HG03378 (cell line): ENCODE measurements around the gene EYA2.

ENCODE experiments used
- ATAC-seq: cut with Tn5 transposase; IDR thresholded peaks from one replicate; pipeline ENCODE4 v1.9.1; 2021; ENCODE audit warnings: mild to moderate bottlenecking, moderate library complexity; ENCODE audit not compliant: unreplicated experiment

The EYA2 gene

GRCh38 chr20:46999801-47000465, 105.3 kb downstream of the EYA2 start:
- ATAC-seq = no peak

- ATAC-seq = no peak
These were observed 108.6 kb downstream of the EYA2 start for GRCh38 chr20:47003223-47003622.

- ATAC-seq = no peak
These were observed 109.5 kb downstream of the EYA2 start for GRCh38 chr20:47004179-47004578.

- no peak for ATAC-seq
These were observed 113.4 kb downstream of the EYA2 start for GRCh38 chr20:47007826-47008655.

GRCh38 chr20:47008842-47009518, 114.3 kb downstream of the EYA2 start:
- no peak for ATAC-seq

GRCh38 chr20:47009784-47010183, 115.1 kb downstream of the EYA2 start:
- no peak for ATAC-seq

- ATAC-seq = no peak
These were observed 117.3 kb downstream of the EYA2 start for GRCh38 chr20:47011984-47012383.

GRCh38 chr20:47013606-47014005, 119.0 kb downstream of the EYA2 start:
- ATAC-seq = no peak

- no peak for ATAC-seq
These were observed 121.5 kb downstream of the EYA2 start for GRCh38 chr20:47016068-47016664.

- no peak for ATAC-seq
These were observed 123.7 kb downstream of the EYA2 start for GRCh38 chr20:47018381-47018780.

- no peak for ATAC-seq
These were observed 124.6 kb downstream of the EYA2 start for GRCh38 chr20:47019121-47019824.

- no peak for ATAC-seq
These were observed 125.6 kb downstream of the EYA2 start for GRCh38 chr20:47020231-47020630.

GRCh38 chr20:47021850-47022249, 127.2 kb downstream of the EYA2 start:
- no peak for ATAC-seq

- ATAC-seq = no peak
These were observed 129.9 kb downstream of the EYA2 start for GRCh38 chr20:47024461-47024937.

GRCh38 chr20:47027042-47027441, 132.4 kb downstream of the EYA2 start:
- no peak for ATAC-seq

- ATAC-seq = no peak
These were observed 132.8 kb downstream of the EYA2 start for GRCh38 chr20:47027456-47027855.

GRCh38 chr20:47028487-47028886, 133.8 kb downstream of the EYA2 start:
- no peak for ATAC-seq

GRCh38 chr20:47029845-47030244, 135.2 kb downstream of the EYA2 start:
- no peak for ATAC-seq

- ATAC-seq = no peak
These were observed 135.7 kb downstream of the EYA2 start for GRCh38 chr20:47030271-47030810.

- no peak for ATAC-seq
These were observed 136.4 kb downstream of the EYA2 start for GRCh38 chr20:47031004-47031403.
